HL-60 (cell line): ENCODE results near the gene DMD.

Source experiments
- DNase-seq, 2 experiments: peaks; one replicate each; pipeline ENCODE4 v3.0.0-alpha.2; 2010 to 2020; ENCODE audit warnings: low read depth in 1 of 2, low spot score in 1 of 2
- H3K27ac ChIP-seq: fragments of 250-450 bp; sonication (Bioruptor Pico); replicated peaks from 2 replicates; pipeline ENCODE4 v1.5.1; 2020; ENCODE audit warnings: mild to moderate bottlenecking, moderate library complexity
- H3K27me3 ChIP-seq: fragments of 250-450 bp; sonication (Bioruptor Pico); 2 replicates; pipeline ENCODE4 v1.5.1; 2021; ENCODE audit warnings: mild to moderate bottlenecking, moderate library complexity; ENCODE audit not compliant: insufficient read depth, poor library complexity, severe bottlenecking
- H3K4me3 ChIP-seq: replicated peaks from 2 replicates; pipeline ENCODE4 v1.5.1; 2011; ENCODE audit warnings: mild to moderate bottlenecking, control low read depth, low read length; ENCODE audit not compliant: insufficient read depth
- GABPA ChIP-seq: IDR thresholded peaks from 2 replicates; pipeline ENCODE4 v1.6.1; 2012; ENCODE audit warnings: low read depth
- POLR2AphosphoS5 ChIP-seq: IDR thresholded peaks from 2 replicates; pipeline ENCODE4 v1.6.1; 2012; ENCODE audit warnings: low read depth
- SPI1 ChIP-seq: IDR thresholded peaks from 2 replicates; pipeline ENCODE4 v1.6.1; 2012; ENCODE audit warnings: low read depth, mild to moderate bottlenecking, borderline replicate concordance
- TF ChIP-seq, protein P1 (sequence below): IDR thresholded peaks from 2 replicates; pipeline ENCODE4 v1.6.1; 2012; ENCODE audit warnings: low read depth; ENCODE audit not compliant: insufficient replicate concordance
- TF ChIP-seq, protein P2 (sequence below): IDR thresholded peaks from one replicate; pipeline ENCODE4 v1.5.1; 2011; ENCODE audit warnings: low read length, control low read depth, inconsistent platforms; ENCODE audit not compliant: insufficient read depth

The DMD gene

GRCh38 chrX:33178218-33178617 is 33.1 kb downstream of the DMD start:
- no peak for DNase-seq
- TF ChIP-seq, protein P1, sequence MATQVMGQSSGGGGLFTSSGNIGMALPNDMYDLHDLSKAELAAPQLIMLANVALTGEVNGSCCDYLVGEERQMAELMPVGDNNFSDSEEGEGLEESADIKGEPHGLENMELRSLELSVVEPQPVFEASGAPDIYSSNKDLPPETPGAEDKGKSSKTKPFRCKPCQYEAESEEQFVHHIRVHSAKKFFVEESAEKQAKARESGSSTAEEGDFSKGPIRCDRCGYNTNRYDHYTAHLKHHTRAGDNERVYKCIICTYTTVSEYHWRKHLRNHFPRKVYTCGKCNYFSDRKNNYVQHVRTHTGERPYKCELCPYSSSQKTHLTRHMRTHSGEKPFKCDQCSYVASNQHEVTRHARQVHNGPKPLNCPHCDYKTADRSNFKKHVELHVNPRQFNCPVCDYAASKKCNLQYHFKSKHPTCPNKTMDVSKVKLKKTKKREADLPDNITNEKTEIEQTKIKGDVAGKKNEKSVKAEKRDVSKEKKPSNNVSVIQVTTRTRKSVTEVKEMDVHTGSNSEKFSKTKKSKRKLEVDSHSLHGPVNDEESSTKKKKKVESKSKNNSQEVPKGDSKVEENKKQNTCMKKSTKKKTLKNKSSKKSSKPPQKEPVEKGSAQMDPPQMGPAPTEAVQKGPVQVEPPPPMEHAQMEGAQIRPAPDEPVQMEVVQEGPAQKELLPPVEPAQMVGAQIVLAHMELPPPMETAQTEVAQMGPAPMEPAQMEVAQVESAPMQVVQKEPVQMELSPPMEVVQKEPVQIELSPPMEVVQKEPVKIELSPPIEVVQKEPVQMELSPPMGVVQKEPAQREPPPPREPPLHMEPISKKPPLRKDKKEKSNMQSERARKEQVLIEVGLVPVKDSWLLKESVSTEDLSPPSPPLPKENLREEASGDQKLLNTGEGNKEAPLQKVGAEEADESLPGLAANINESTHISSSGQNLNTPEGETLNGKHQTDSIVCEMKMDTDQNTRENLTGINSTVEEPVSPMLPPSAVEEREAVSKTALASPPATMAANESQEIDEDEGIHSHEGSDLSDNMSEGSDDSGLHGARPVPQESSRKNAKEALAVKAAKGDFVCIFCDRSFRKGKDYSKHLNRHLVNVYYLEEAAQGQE = no peak
- TF ChIP-seq, protein P2, sequence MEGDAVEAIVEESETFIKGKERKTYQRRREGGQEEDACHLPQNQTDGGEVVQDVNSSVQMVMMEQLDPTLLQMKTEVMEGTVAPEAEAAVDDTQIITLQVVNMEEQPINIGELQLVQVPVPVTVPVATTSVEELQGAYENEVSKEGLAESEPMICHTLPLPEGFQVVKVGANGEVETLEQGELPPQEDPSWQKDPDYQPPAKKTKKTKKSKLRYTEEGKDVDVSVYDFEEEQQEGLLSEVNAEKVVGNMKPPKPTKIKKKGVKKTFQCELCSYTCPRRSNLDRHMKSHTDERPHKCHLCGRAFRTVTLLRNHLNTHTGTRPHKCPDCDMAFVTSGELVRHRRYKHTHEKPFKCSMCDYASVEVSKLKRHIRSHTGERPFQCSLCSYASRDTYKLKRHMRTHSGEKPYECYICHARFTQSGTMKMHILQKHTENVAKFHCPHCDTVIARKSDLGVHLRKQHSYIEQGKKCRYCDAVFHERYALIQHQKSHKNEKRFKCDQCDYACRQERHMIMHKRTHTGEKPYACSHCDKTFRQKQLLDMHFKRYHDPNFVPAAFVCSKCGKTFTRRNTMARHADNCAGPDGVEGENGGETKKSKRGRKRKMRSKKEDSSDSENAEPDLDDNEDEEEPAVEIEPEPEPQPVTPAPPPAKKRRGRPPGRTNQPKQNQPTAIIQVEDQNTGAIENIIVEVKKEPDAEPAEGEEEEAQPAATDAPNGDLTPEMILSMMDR = no peak
- TF ChIP-seq GABPA = no peak
- no peak for TF ChIP-seq SPI1
- no peak for TF ChIP-seq POLR2AphosphoS5
- Histone ChIP-seq H3K27me3 (no peaks in the 10 kb centered on the region), H3K4me3 (no peak overlapping the region), H3K27ac (no peak overlapping the region)

DNA sequence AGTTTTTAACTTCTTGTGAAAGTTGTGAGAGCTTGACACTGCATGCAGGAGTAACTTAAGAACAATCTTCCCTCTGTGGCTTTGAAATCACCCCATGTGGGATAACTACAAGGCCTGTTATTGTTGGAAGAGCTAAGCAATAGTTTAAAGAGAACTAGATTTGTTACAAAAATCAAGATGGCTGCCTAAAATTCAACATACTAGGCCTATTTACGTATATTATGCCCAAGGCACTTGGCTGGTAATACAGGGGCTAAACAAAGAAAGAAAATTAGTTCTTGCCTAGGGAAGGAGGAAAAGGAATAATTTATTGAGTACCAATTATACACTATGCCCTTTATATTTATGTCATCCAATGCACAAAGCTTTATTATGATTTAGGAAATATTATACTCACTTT is 36.1 kb downstream of the DMD start:
- no peak overlapping the region for H3K4me3 ChIP-seq
- TF ChIP-seq POLR2AphosphoS5 (no peak), GABPA (no peak), SPI1 (no peak)
- TF ChIP-seq, protein P1 = no peak
- TF ChIP-seq, protein P2 = no peak
- no peak overlapping the region for H3K27ac ChIP-seq
- DNase-seq = no peak
- H3K27me3 ChIP-seq = no peaks in the 10 kb centered on the region

DNA sequence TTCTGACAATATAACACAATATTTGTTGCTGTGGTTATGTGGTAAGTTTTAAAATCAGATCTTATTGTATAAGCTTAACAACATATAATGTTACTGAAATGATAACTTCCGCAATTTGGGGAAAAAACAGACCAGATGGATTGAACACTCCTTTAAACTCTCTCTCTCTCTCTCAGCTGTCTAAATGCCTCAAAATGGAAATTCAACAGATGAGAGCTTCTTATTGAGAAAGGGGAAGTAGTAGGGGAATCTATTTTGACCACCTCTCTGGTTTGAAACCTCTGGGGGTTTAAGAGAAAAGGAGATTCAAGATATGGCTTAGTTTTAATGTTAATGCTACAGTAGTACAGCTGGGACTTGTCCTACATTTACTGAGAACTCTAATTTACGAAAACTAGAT is 40.3 kb downstream of the DMD start:
- TF ChIP-seq, protein P1 = no peak
- TF ChIP-seq SPI1 (no peak), POLR2AphosphoS5 (no peak), GABPA (no peak)
- TF ChIP-seq, protein P2 = no peak
- Histone ChIP-seq H3K4me3 (no peak overlapping the region), H3K27me3 (no peaks in the 10 kb centered on the region), H3K27ac (no peak overlapping the region)
- DNase-seq = no peak
